ENCODE measurements around the gene HMGN2. TPM values are rescaled to one million over a fixed set of nuclear protein-coding genes. Genes with fewer than 3 reads are reported as not detected.

The HMGN2 gene
- total RNA-seq, 1 donor from 2014 or later, result 446 TPM

- Mint-ChIP-seq H3K4me1 (ENCODE audit: low read depth) (peaks cover 26% of the 10 kb centered on the region), H3K4me3 (ENCODE audit: low read depth) (peak overlapping the region; percentile 91), H3K36me3 (ENCODE audit: insufficient read depth) (peaks cover 27% of the 10 kb centered on the region), H3K27ac (peak overlapping the region; percentile 98), H3K27me3 (no peaks in the 10 kb centered on the region), H3K9me3 (ENCODE audit: low read depth) (no peaks in the 10 kb centered on the region)
- no peak for TF ChIP-seq CTCF (IDR thresholded peaks at IDR 0.05; ENCODE audit: unreplicated experiment)
- peak; percentile 49 for DNase-seq (ENCODE audit: low spot score, unreplicated experiment)
Observed at GRCh38 chr1:26471498-26472319, 531 bp upstream of the HMGN2 start.

- TF ChIP-seq CTCF (IDR thresholded peaks at IDR 0.05; ENCODE audit: unreplicated experiment), result no peak
- H3K36me3 Mint-ChIP-seq (ENCODE audit: insufficient read depth), result peaks cover 25% of the 10 kb centered on the region
- peak overlapping the region; percentile 93 for H3K27ac Mint-ChIP-seq
- H3K4me3 Mint-ChIP-seq (ENCODE audit: low read depth), result peak overlapping the region; percentile 89
- peaks cover 26% of the 10 kb centered on the region for H3K4me1 Mint-ChIP-seq (ENCODE audit: low read depth)
- peak; percentile 89 for DNase-seq (ENCODE audit: low spot score, unreplicated experiment)
- H3K27me3 Mint-ChIP-seq, result no peaks in the 10 kb centered on the region
- no peaks in the 10 kb centered on the region for H3K9me3 Mint-ChIP-seq (ENCODE audit: low read depth)
Observed at GRCh38 chr1:26472901-26473845, 933 bp downstream of the HMGN2 start.

GRCh38 chr1:26474818-26475217 lies 2.6 kb downstream of the HMGN2 start:
- no peaks in the 10 kb centered on the region for H3K9me3 Mint-ChIP-seq (ENCODE audit: low read depth)
- H3K4me3 Mint-ChIP-seq (ENCODE audit: low read depth), result peak overlapping the region; percentile 89
- no peaks in the 10 kb centered on the region for H3K27me3 Mint-ChIP-seq
- H3K27ac Mint-ChIP-seq, result peak overlapping the region; percentile 52
- no peak for DNase-seq (ENCODE audit: low spot score, unreplicated experiment)
- TF ChIP-seq CTCF (IDR thresholded peaks at IDR 0.05; ENCODE audit: unreplicated experiment), result no peak
- H3K36me3 Mint-ChIP-seq (ENCODE audit: insufficient read depth), result peaks cover 29% of the 10 kb centered on the region
- peaks cover 26% of the 10 kb centered on the region for H3K4me1 Mint-ChIP-seq (ENCODE audit: low read depth)

- H3K9me3 Mint-ChIP-seq (ENCODE audit: low read depth), result no peaks in the 10 kb centered on the region
- H3K36me3 Mint-ChIP-seq (ENCODE audit: insufficient read depth), result peaks cover 25% of the 10 kb centered on the region
- no peak overlapping the region for H3K27ac Mint-ChIP-seq
- DNase-seq (ENCODE audit: low spot score, unreplicated experiment), result no peak
- no peak overlapping the region for H3K4me3 Mint-ChIP-seq (ENCODE audit: low read depth)
- H3K4me1 Mint-ChIP-seq (ENCODE audit: low read depth), result peaks cover 25% of the 10 kb centered on the region
- TF ChIP-seq CTCF (IDR thresholded peaks at IDR 0.05; ENCODE audit: unreplicated experiment), result no peak
- no peaks in the 10 kb centered on the region for H3K27me3 Mint-ChIP-seq
Observed at GRCh38 chr1:26475989-26476388, 3.7 kb downstream of the HMGN2 start.

- no peak for DNase-seq (ENCODE audit: low spot score, unreplicated experiment)
- H3K9me3 Mint-ChIP-seq (ENCODE audit: low read depth), result no peaks in the 10 kb centered on the region
- no peak overlapping the region for H3K27ac Mint-ChIP-seq
- no peak for TF ChIP-seq CTCF (IDR thresholded peaks at IDR 0.05; ENCODE audit: unreplicated experiment)
- H3K4me3 Mint-ChIP-seq (ENCODE audit: low read depth), result no peak overlapping the region
- H3K36me3 Mint-ChIP-seq (ENCODE audit: insufficient read depth), result peaks cover 25% of the 10 kb centered on the region
- H3K27me3 Mint-ChIP-seq, result no peaks in the 10 kb centered on the region
- peaks cover 23% of the 10 kb centered on the region for H3K4me1 Mint-ChIP-seq (ENCODE audit: low read depth)
Observed at GRCh38 chr1:26476958-26477357, 4.7 kb downstream of the HMGN2 start.

Data from progenitor cell of endocrine pancreas (in vitro differentiated cells).